Right lobe of liver (tissue), 6 donors: ENCODE results near the gene BCOR. TPM values are rescaled to one million over a fixed set of nuclear protein-coding genes. Genes with fewer than 3 reads are reported as not detected.

Experiments
- ATAC-seq, 4 donors: fragments of 200-7000 bp; cut with Tn5 transposase; one replicate each; pipeline ENCODE4 v1.9.1; 2020; ENCODE audit warnings: mild to moderate bottlenecking in 4 of 4, moderate library complexity in 4 of 4
- DNase-seq, 3 donors: peaks; one replicate each; pipeline ENCODE4 v3.0.0-alpha.2; 2020
- H3K27ac ChIP-seq, 3 donors: fragments of 200-600 bp; one replicate each; pipeline ENCODE4 v1.8.0; 2022
- H3K27me3 ChIP-seq, 2 donors: fragments of 200-600 bp; one replicate each; pipeline ENCODE4 v1.8.0; 2022
- H3K36me3 ChIP-seq, 4 donors: fragments of 200-600 bp; sonication (generic) in 1 of 4; one replicate each; pipeline versions ENCODE4 v1.5.1 to v1.8.0; 2017 to 2022; ENCODE audit warnings: control low read depth in 1 of 4
- H3K4me1 ChIP-seq, 4 donors: fragments of 200-600 bp; sonication (generic) in 1 of 4; one replicate each; pipeline versions ENCODE4 v1.5.1 to v1.8.0; 2017 to 2022; ENCODE audit warnings: control low read depth in 1 of 4
- H3K4me3 ChIP-seq, 3 donors: fragments of 200-600 bp; one replicate each; pipeline ENCODE4 v1.8.0; 2022
- H3K9me3 ChIP-seq, 4 donors: fragments of 200-600 bp; sonication (generic) in 1 of 4; one replicate each; pipeline versions ENCODE4 v1.5.1 to v1.8.0; 2017 to 2022; ENCODE audit warnings: control low read depth in 1 of 4
- CTCF ChIP-seq, 4 donors: fragments of 200-600 bp in 3 of 4; fragments of 450-650 bp in 1 of 4; IDR thresholded peaks; one replicate each; pipeline versions ENCODE4 v1.5.1 to v1.8.0; 2016 to 2022; ENCODE audit warnings: antibody characterized with exemption in 4 of 4, mild to moderate bottlenecking in 2 of 4
- POLR2A ChIP-seq: fragments of 450-650 bp; IDR thresholded peaks from one replicate; pipeline ENCODE4 v1.6.1; 2017; ENCODE audit warnings: antibody characterized with exemption, mild to moderate bottlenecking
- WGBS: methylation state at CpG from one replicate; pipeline ENCODE4 v1.1.6; 2018; ENCODE audit warnings: low coverage, low lambda C conversion rate; ENCODE audit not compliant: insufficient coverage; ENCODE audit errors: missing lambda C conversion rate; 5-methylcytosine and 5-hydroxymethylcytosine counted together
- intact Hi-C, 2 donors: fragments of 100-400 bp; cut with DNase I; formaldehyde crosslinking; loops; one replicate each; pipeline versions ENCODE4 v1.11.2 to v1.14.1; 2022
- total RNA-seq, 6 experiments: library from RNA; depleted of rRNA in 2 of 6; stranded (reverse); fragments of >200 nt in 2 of 6; fragmentation: NEBNext Ultra II Directional in 3 of 6; extraction: Animal tissue kit (Norgen Biotek cat#: 25700) in 3 of 6; gene quantifications; one replicate each; pipeline versions ENCODE4 v1.1.0 to v1.2.4, GENCODE V29; 2016 to 2023
- donor health status: DM: no; HTN: yes; CAD: no.
- donor health status: DM: no; HTN: no; CAD: no.
- donor health status: DM: no; HTN: no; CAD: no.
- donor health status: DM: no; HTN: yes; CAD: no.
- donor health status: DM: no; HTN: yes; CAD: no.

BCOR gene
- total RNA-seq, 6 experiments from 2014 or later = 9.4 to 16.6 (median 12.0) TPM

GRCh38 chrX:40057405-40057804 lies 40.4 kb downstream of the BCOR start:
- no peak overlapping the region for H3K27ac ChIP-seq
- H3K4me3 ChIP-seq = no peak overlapping the region
- peaks cover 0 to 52% (median 9%) of the 10 kb centered on the region in 4 donors for H3K36me3 ChIP-seq
- ATAC-seq = no peak
- no peaks in the 10 kb centered on the region for H3K9me3 ChIP-seq
- 87% methylated on average over 7 of the region's 9 CpGs for WGBS
- intact Hi-C loops = no loop called here
- no peaks in the 10 kb centered on the region for H3K27me3 ChIP-seq
- no peak for DNase-seq
- TF ChIP-seq CTCF (IDR thresholded peaks at IDR 0.05) = no peak
- H3K4me1 ChIP-seq = no peaks in the 10 kb centered on the region

GRCh38 chrX:40056420-40056819 lies 41.3 kb downstream of the BCOR start:
- Histone ChIP-seq H3K9me3 (no peaks in the 10 kb centered on the region), H3K36me3 (peaks cover 0 to 56% (median 12%) of the 10 kb centered on the region in 4 donors), H3K27ac (no peak overlapping the region), H3K4me1 (no peaks in the 10 kb centered on the region), H3K27me3 (no peaks in the 10 kb centered on the region), H3K4me3 (no peak overlapping the region)
- TF ChIP-seq CTCF (IDR thresholded peaks at IDR 0.05) = no peak
- TF ChIP-seq POLR2A = no peak
- intact Hi-C loops = no loop called here
- WGBS = 47% methylated on average over 2 of the region's 4 CpGs
- DNase-seq (peak in 1 of 3 donors; percentile 51), ATAC-seq (peak in 1 of 4 donors; percentile 80)

GRCh38 chrX:40055495-40055894 lies 42.3 kb downstream of the BCOR start:
- no peak for DNase-seq
- H3K9me3 ChIP-seq = peaks cover 0 to 5% (median under 1%) of the 10 kb centered on the region in 4 donors
- no peaks in the 10 kb centered on the region for H3K27me3 ChIP-seq
- TF ChIP-seq POLR2A = no peak
- TF ChIP-seq CTCF (IDR thresholded peaks at IDR 0.05) = no peak
- no peak overlapping the region for H3K4me3 ChIP-seq
- peaks cover 0 to 52% (median 16%) of the 10 kb centered on the region in 4 donors for H3K36me3 ChIP-seq
- ATAC-seq = no peak
- WGBS = 68% methylated on average over 4 of the region's 6 CpGs
- no peak overlapping the region for H3K27ac ChIP-seq
- intact Hi-C loops = no loop called here
- no peaks in the 10 kb centered on the region for H3K4me1 ChIP-seq

- peaks cover 0 to 11% (median 2%) of the 10 kb centered on the region in 4 donors for H3K9me3 ChIP-seq
- peak in 1 of 4 donors; percentile 13 for ATAC-seq
- no peaks in the 10 kb centered on the region for H3K27me3 ChIP-seq
- no peak for DNase-seq
- intact Hi-C loops = no loop called here
- TF ChIP-seq POLR2A (no peak), CTCF (IDR thresholded peaks at IDR 0.05) (no peak)
- H3K4me1 ChIP-seq = no peaks in the 10 kb centered on the region
- H3K4me3 ChIP-seq = no peak overlapping the region
- H3K36me3 ChIP-seq = peaks cover 0 to 52% (median 17%) of the 10 kb centered on the region in 4 donors
- H3K27ac ChIP-seq = no peak overlapping the region
- WGBS = no CpG with 5 or more reads among the region's 1 CpG
These were observed 43.0 kb downstream of the BCOR start for GRCh38 chrX:40054793-40055192.

GRCh38 chrX:40050532-40050931 lies 47.2 kb downstream of the BCOR start:
- no CpG with 5 or more reads among the region's 1 CpG for WGBS
- TF ChIP-seq CTCF (IDR thresholded peaks at IDR 0.05) = no peak
- TF ChIP-seq POLR2A = no peak
- DNase-seq = no peak
- Histone ChIP-seq H3K4me3 (no peak overlapping the region), H3K27ac (no peak overlapping the region), H3K36me3 (peaks cover 0 to 36% (median 17%) of the 10 kb centered on the region in 4 donors), H3K9me3 (peaks cover 0 to 11% (median 2%) of the 10 kb centered on the region in 4 donors), H3K4me1 (no peaks in the 10 kb centered on the region), H3K27me3 (no peaks in the 10 kb centered on the region)
- ATAC-seq = no peak
- intact Hi-C loops = no loop called here
